Glomerular endothelial cell (primary cell): ENCODE data around the gene PRKD3. TPM values are rescaled to one million over a fixed set of nuclear protein-coding genes. Genes with fewer than 3 reads are reported as not detected.

Experiments used
- total RNA-seq: library from RNA; depleted of rRNA; stranded (reverse); fragments of >200 nt; gene quantifications from 2 replicates; pipeline ENCODE4 v1.2.3, GENCODE V29; 2015

Gene PRKD3
- total RNA-seq, 1 donor from 2014 or later: 42.6 TPM

Other genes with a start within 250 kb of the PRKD3 start
- gene HEATR5B, start 240.5 kb downstream of the PRKD3 start, total RNA-seq: 18.5 and 21.1 TPM in 2 replicates
- gene GPATCH11, start 240.3 kb downstream of the PRKD3 start, total RNA-seq: 6.2 and 6.8 TPM in 2 replicates
- gene EIF2AK2, start 167.9 kb downstream of the PRKD3 start, total RNA-seq: 25.2 and 53.9 TPM in 2 replicates
- not detected in 2 replicates for gene SULT6B1, start 136.2 kb downstream of the PRKD3 start, total RNA-seq
- 18.3 and 36.0 TPM in 2 replicates for gene CEBPZOS, start 128.3 kb downstream of the PRKD3 start, total RNA-seq
- gene CEBPZ, start 93.2 kb downstream of the PRKD3 start, total RNA-seq: 20.2 and 24.3 TPM in 2 replicates
- gene NDUFAF7, start 93.2 kb downstream of the PRKD3 start, total RNA-seq: 9.2 and 21.8 TPM in 2 replicates
- gene QPCT, start 19.8 kb upstream of the PRKD3 start, total RNA-seq: 28.8 and 43.1 TPM in 2 replicates